Measurements from ENCODE around the gene CYBRD1. TPM values are rescaled to one million over a fixed set of nuclear protein-coding genes. Genes with fewer than 3 reads are reported as not detected.
"Not testable (repeated sequence)": the region's sequence is repeated elsewhere in the genome, so short reads cannot be mapped to it uniquely, and the experiment has no call there.

Gene CYBRD1, protein sequence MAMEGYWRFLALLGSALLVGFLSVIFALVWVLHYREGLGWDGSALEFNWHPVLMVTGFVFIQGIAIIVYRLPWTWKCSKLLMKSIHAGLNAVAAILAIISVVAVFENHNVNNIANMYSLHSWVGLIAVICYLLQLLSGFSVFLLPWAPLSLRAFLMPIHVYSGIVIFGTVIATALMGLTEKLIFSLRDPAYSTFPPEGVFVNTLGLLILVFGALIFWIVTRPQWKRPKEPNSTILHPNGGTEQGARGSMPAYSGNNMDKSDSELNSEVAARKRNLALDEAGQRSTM
- total RNA-seq, result 126 TPM

DNA sequence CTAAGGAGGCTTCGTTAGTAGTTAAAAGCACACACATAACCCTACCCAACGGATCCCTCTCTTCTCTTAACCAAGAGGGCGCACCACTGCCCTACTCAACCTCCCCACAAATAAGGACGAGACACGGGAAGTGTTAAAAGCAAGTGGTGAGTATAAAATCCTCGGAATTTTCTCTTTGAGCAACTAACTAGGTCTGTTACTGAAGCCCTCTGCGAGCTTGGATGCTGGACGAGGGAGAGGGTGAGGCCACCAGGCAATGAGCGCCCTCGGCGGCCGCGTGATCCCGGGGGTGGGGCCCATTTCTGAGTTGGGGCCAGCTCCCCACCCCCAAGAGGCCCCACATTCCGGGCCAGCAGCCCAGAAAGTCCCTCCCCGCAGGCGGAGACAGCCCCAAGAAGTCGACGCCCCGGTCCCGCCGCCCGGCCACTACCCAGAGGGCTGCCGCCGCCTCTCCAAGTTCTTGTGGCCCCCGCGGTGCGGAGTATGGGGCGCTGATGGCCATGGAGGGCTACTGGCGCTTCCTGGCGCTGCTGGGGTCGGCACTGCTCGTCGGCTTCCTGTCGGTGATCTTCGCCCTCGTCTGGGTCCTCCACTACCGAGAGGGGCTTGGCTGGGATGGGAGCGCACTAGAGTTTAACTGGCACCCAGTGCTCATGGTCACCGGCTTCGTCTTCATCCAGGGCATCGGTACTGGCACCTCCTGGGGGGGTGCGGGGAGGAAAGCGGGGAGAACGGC, at the start of gene CYBRD1:
Gene CYBRD1, plus strand, starts transcription at position 423 of the 736 bp plus-strand sequence. Its CDS starts 72 bp downstream, at position 495.
- peak; percentile 83 for DNase-seq (ENCODE audit: low spot score)

DNA sequence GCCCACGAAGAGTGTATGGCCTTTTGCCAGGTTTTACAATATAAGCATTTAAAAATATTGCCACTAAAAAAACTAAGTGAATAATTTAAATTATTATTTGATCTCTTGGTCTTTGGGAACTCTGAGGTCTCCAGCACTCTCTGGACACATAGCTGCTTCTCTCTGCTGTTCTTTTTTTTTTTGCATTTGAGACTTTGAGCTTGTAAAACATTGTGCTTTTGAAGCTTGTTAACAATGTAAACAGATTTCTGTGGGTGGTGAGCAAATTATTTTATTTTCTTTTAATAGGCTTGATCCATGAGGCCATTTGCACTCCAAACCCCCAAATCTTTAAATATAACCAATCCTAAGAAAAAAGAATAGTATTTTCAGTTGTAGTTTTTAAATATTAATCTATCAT, 46.3 kb upstream of the CYBRD1 start:
- DNase-seq (ENCODE audit: low spot score), result no peak

DNA sequence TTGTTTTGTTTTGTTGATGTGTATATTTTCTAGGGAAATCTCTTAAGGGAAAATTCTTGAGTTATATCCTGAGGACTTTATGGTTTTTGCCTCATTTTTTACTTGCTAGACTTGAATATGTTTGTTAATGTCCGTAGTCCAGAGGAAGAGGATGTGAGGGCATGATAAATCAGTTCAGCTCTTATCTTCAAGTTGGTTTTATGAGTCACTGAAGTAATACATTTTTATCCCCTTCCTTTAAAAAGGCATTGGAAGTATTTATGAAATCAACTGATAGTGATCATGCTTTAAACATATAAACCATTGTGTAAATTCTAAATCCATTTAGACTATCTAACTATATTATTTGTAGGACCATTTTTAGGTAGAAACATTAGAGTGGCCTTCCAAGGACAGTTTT, 43.9 kb upstream of the CYBRD1 start:
- no peak for DNase-seq (ENCODE audit: low spot score)

GRCh38 chr2:171479154-171479814, 43.0 kb upstream of the CYBRD1 start:
- DNase-seq (ENCODE audit: low spot score), result no peak

DNA sequence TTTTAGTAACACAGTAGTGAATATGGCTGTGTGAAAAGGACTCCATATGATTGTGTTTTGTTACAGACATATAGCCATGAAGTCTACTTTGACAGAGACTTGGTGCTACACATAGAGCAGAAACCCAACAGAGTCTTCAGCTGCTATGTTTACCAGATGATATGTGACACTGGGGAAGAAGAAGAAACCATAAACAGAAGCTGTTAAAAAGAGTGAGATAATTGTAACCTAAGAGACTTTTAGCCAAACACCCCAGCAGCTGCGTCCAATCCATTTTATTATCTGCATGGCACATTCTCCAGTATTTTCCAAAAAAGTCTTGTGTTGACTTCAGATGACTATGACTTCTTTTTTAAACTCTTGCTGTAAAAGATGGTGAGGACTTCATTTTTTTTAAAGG, 41.4 kb upstream of the CYBRD1 start:
- DNase-seq (ENCODE audit: low spot score), result no peak

DNA sequence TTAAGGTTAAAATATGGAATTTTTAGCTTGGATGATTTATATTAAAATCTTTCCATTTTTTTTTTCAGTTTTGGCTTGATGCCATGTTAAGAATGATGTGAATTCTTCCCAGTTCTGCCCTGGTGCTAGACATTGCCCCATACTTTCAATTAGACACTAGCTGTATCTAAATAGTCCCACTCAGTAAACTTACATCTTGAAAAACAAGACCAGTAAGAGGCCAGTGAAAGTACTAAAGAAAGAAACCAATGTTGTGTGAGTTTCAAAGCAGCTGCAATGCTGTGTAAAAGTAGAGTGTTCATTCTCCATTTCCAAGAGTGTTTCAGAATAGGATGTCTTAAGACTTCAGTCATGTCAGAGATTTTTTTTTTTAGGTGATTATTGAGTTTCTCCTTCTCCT, 40.0 kb upstream of the CYBRD1 start:
- no peak for DNase-seq (ENCODE audit: low spot score)

GRCh38 chr2:171482877-171483276, 39.4 kb upstream of the CYBRD1 start:
- no peak for DNase-seq (ENCODE audit: low spot score)

DNA sequence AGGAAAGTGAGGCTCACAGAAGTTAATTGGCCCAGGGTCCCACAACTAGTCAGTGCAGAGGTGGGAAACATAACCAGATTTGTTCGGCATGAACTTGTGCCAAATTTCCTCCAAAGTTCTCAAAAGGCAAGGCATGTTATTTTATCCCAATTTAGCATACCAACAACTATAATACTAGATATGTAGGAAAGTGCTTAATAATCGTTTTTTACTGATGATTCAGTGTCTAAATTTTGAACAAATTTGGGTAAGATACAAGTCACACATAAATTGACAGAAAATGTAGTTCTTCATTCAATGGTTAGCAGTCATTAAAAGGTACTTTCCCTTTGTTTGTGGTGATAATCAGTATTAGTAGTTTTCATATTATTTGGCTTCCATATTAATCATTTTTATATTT, 38.5 kb upstream of the CYBRD1 start:
- DNase-seq (ENCODE audit: low spot score), result no peak

DNA sequence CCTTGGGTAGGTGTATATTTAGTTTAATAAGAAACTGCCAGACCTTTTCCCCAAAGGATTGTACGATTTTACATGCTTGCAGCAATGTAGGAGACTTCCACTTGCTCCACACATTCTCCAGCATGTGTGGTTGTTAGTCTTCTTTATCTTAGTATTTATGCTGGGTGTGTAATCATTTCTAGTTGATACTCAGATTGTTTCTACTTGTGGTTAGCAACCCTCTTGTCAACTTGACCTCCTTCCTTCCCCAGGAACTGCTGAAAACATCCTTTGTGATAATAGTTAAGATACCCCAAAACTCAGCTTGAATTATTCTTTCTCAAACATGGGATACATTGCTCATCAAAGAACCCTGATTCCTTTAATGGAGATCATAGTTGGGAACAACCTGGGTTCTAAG, 37.2 kb upstream of the CYBRD1 start:
- DNase-seq (ENCODE audit: low spot score), result no peak

DNA sequence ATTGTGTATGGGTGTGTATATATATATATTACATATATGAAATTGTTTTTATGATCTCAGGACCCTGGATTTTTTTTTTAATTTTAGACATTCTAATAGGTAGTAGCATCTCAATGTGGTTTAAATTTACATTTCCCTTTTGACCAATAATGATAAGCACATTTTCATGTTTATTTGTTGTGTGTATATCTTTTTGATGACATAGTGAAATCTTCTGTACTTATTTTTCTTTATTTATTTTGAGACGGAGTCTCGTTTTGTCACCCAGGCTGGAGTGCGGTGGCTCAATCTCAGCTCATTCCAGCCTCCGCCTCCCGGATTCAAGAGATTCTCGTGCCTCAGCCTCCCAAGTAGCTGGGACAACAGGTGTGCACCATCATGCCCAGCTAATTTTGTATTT, 35.1 kb upstream of the CYBRD1 start:
- no peak for DNase-seq (ENCODE audit: low spot score)

- DNase-seq (ENCODE audit: low spot score), result peak; percentile 16
These were observed 34.4 kb upstream of the CYBRD1 start for GRCh38 chr2:171487803-171488259.

DNA sequence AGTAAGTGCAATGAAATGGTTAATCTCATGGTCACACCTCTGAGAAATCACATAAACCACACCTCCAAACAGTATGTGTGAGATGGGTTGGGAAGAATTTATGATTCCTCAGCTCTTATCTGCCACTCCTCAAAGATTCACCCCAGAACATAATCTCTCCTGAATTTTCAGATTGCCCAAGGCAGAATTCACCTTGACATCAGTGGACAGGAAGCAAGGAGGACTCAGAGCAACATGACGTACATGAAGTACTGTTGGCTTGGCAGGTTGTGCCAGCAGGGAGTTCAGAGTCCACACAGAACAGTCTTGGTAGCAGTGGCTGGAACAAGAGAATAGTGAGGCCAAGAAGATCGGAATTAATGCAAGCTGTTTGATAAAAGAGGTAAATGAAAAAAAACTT, 31.7 kb upstream of the CYBRD1 start:
- peak; percentile 49 for DNase-seq (ENCODE audit: low spot score)

- DNase-seq (ENCODE audit: low spot score), result no peak
These were observed 31.0 kb upstream of the CYBRD1 start for GRCh38 chr2:171491292-171491691.

DNA sequence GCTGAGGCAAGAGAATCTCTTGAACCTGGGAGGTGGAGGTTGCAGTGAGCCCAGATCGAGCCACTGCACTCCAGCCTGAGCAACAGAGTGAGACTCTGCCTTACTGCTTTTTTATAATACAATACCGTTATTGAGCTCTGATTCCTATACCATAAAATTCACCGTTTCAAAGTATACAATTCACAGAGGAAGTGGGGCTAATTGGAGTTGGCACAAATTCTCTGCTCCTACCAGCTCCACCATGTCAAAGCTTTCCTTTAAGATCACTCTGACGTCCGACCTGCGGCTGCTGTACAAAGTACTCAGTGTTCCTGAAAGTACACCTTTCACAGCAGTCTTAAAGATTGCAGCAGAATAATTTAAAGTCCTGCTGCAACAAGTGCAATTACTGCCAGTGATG, 29.6 kb upstream of the CYBRD1 start:
- DNase-seq (ENCODE audit: low spot score), result no peak

DNA sequence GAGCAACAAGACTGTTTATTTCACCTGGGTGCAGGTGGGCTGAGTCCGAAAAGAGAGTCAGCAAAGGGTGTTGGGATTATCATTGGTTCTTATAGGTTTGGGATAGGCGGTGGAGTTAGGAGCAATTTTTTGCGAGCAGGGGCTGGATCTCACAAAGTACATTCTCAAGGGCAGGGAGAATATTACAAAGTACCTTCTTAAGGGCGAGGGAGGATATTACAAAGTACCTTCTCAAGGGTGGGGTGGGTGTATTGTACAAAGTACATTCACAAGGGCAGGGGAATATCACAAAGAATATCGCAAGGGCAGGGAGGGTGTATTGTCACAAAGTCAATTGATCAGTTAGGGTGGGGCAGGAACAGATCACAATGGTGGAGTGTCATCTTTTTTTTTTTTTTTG, 24.6 kb upstream of the CYBRD1 start:
- DNase-seq (ENCODE audit: low spot score), result not testable (repeated sequence)

DNA sequence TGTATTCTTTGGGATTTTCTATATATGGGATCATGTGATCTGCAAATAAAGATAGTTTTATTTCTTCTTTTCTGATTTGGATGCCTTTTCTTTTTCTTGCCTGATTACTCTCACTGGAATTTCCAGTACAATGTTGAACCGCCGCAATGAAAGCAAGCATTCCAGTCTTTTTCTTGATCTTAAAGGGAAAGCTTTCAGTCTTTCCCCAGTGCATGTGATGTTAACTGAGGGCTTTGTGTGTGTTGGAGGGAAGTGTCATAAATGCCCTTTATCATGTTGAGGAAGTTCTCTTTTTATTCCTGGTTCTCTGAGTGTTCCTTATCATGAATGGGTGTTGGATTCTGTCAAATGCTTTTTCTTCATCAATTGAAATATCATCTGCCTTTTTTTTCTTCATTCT, 16.9 kb upstream of the CYBRD1 start:
- DNase-seq (ENCODE audit: low spot score), result no peak

DNA sequence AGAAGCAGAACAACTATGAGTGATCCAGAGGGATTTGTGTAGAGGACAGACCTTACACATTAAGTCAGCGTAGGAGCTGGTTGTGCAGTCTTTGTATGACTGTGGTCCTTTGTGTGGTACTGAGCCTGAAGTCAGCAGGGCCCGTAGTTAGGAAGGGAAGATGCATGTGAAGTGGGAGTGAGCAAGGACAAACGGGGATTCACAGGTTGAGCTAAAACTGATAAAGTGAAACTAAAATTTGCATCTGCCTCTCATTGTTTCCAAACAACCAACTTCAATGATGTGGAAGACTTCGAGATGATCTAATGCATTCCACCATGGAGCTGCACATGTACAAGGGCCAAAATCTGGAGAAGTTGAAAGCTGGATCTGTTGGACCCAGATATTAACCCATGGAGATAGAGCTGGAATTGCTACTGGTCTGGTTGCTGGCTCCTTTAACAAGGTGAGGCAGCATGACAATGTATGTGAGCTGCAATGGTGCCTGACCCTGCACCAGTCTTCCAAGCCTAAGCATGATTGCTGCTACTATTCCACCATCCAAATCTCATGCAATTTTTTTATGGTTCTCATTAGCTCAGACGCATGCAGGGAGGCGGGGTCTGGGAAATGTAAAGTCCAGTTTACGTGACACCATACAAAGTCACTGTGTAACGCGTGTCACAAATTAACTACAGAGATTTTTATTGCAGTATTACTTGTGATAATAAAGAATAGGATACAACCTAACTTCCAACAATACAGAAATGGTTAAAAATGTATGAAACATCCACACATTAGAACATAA, 12.1 kb upstream of the CYBRD1 start:
- DNase-seq (ENCODE audit: low spot score), result no peak

- DNase-seq (ENCODE audit: low spot score), result no peak
These were observed 10.3 kb upstream of the CYBRD1 start for GRCh38 chr2:171512014-171512413.

GRCh38 chr2:171512683-171513195, 9.5 kb upstream of the CYBRD1 start:
- DNase-seq (ENCODE audit: low spot score), result no peak

DNA sequence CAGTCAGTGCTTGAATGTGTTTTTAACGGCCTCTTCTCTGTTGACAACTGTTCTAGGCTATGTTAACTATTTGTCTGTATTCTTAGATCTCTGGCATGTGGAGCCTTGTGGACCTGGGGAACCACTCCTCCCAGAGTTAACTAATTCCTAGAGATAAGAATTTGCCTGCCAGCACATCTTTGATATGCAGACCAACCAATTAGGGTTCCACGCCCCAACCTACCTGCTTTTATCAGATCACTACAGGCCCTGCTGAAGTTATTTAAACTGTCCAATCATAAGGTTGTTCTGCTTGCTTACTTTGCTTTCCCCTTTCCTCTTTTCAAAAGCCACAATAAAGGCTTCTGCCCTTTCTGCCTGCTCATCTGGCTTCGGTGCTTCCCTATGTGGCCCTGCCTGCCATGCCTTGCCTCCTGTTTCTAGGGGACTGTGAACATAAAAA, 8.5 kb upstream of the CYBRD1 start:
- DNase-seq (ENCODE audit: low spot score), result no peak

DNA sequence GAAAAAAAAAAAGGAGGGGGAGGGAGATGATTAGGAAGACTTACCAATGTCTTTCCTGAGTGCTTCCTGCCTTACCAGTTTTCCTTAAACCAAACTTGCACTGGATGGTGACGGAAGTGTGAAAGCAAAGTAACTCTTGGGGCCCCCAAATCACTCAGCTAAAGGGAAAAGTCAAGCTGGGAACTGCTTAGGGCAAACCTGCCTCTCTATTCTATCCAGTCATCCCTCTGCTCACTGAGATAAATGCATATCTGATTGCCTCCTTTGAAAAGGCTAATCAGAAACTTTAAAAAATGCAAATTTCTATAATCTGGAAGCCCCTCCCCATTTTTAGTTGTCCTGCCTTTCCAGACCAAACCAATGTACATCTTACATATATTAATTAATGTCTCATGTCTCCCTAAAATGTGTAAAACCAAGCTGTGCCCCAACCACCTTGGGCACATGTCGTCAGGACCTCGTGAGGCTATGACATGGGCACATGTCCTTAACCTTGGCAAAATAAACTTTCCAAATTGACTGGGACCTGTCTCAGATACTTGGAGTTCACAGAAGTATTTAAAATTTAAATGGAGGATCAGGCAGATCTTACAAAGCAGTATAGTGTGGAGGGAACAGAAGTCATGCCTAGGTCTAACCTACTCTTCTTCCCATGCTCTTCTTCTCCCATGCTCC, 7.2 kb upstream of the CYBRD1 start:
- no peak for DNase-seq (ENCODE audit: low spot score)

Data from mucosa of gallbladder (tissue), 1 donor.